Measurements from ENCODE around the gene MYH11.
"Not testable (repeated sequence)": the region's sequence is repeated elsewhere in the genome, so short reads cannot be mapped to it uniquely, and the experiment has no call there.

The MYH11 gene

DNA sequence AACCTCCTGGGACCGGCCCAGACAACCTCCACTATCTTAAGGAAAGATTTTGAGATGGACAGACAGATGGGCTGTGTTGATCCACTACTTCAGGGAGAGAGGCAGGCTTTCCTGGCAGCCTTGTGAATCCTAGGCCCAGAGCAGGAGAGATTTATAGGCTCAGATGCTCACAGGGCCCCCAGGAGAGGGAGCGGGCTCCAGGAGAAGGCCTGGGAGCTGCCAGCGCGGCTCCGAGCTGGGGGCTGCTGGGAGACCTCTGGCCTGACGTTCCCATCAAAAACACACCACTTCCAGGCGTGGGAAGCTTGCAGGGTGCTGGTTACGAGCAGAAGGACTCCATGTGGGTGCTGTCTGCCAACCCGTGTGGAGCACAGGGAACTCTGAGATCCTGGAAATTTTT, 53.2 kb downstream of the MYH11 start:
- no peak for DNase-seq

DNA sequence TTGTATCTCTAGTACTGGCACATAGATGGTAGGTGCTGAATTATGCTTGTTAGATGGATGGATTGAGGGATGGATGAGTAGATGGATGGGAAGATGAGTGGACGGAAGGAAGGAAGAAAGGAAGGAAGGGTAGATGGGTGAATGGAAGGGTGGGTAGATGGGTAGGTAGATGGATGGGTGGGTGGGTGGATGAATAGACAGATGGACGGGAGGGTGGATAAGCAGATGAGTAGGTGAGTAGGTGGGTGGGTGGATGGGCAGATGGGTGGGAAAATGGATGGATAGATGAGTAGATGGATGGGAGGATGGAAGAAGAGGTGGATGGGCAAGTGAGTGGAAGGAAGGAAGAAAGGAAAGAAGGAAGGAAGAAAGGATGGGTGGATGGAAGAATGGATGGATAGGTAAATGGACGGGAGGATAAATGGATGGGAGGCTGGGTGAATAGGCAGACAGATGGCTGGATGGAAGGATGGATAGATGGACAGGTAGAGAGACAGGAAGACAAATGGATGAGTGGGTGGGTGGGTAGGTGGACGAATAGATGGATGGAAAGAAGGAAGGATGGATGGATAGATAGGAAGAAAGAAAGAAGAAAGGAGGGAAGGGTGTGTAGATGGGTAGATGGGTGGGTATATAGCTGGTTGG, 56.9 kb downstream of the MYH11 start:
- no peak for DNase-seq

DNA sequence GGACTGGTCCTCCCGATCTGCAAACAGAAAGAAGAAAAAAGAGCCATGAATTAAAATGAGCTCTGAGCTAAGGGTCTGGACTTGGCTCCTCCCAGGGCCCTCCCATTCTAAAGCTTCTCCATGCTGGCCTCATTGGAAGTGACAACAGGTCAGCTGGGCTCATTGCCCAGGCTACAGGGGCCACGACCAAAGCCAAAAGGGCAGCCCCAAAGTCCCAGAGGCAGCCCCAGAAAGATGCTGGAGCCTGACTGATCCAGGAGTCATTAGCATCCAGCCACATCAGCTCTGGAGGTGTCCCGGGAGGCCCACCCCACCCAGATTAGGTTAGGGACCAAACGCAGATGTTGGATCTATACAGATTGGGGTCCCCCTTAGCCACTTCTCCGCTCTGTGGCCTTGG, 58.2 kb downstream of the MYH11 start:
- DNase-seq, result no peak

DNA sequence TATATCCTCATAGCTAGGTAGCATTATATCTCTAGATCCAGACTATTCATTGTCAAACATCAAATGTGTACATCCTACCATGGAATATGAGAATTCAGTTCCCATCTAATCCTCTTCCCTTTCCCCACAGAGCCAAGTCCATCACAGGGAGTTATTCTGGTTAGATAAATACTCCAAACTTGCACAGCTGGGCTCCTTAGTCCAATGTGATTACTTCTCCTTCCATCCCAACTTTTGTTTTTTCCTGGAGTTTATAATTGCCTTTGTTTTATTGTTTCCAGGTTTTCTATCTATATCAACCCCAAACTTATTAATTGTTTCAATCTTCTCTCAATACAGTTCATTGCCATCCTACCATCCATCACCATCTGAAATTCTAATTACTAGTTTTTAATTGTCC, 59.9 kb downstream of the MYH11 start:
- DNase-seq, result no peak

DNA sequence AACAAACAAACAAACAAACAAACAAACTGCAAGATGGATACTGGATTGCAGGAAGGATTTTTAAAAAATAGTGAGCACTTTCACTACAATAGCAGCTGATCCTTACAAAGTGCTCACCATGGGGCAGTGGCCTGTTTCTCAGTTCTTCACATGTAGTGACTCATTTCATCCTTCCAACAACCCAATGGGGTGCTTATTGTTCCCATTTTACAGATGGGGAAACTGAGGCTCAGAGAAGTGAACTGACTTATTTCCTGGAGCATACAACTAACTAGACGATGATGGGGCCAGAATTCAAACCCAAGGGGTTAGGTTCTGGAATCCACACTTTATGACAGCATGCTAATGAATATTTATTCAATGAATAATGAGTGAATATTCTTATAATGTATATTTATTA, 61.2 kb downstream of the MYH11 start:
- DNase-seq, result no peak

DNA sequence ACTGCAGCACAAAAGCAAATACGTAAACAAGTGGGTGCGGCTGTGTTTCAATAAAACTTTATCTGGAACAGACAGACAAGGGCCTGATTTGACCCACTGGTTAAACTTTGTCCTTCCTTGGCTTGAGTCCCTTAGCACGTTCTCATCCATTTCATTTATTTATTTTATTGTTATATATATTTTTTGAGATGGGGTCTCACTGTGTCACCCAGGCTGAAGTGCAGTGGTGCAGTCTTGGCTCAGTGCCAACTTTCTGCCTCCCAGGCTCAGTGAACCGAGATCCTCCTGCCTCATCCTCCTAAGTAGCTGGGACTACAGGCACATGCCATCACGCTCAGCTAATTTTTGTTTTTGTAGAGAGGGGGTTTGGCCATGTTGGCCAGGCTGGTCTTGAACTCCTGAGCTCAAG, 64.3 kb downstream of the MYH11 start:
- DNase-seq, result no peak

DNA sequence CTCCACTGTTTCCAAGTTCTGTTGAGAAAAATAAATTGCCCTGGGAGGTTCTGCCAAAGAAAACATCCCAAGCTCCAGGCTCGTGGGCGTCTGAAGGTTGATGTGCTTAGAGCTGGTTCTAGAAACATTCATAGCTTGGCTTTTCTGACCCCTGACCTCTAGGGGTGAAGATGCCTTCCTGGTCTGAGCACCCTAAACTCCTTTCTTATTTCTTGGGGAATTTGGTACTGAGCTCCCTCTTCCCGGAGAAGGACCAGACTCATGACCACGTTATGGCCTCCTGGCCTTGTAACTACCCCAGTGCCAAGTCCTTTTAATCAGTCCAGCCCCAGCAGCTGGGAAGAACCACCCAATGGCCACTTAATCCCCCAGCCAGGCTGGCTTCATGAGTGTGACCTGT, 66.4 kb downstream of the MYH11 start:
- DNase-seq, result no peak

DNA sequence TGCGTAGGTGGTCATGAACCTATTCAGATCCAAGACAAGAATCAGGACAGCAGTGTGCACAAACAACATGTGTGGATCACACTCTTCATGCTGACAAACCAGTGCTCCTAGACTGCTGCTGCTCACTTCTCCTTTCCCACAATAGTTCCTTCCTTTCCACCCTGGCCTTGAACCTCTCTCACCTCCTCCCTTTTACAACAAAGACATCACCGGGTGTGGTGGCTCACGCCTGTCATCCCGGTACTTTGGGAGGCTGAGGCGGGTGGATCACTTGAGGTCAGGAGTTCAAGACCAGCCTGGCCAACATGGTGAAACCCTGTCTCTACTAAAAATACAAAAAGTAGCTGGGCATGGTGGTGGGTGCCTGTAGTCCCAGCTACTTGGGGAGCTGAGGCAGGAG, 67.0 kb downstream of the MYH11 start:
- not testable (repeated sequence) for DNase-seq

DNA sequence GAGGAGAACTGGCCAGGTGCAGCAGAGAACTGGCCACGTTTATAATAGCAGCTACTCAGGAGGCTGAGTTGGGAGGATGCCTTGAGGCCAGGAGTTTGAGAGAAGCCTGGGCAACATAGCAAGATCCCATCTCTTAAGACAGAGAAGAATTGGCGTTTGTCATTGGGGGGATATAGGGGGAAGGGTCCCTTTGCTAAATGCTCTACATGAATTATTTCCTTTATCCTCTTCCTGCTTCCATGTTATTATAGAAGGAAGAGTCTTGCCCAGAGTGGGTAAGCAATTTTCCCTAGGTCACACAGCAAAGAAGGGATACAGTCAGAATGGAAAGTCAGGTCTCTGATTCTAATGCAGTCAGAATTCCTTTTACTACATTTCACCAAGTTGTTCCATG, 68.0 kb downstream of the MYH11 start:
- DNase-seq, result no peak

DNA sequence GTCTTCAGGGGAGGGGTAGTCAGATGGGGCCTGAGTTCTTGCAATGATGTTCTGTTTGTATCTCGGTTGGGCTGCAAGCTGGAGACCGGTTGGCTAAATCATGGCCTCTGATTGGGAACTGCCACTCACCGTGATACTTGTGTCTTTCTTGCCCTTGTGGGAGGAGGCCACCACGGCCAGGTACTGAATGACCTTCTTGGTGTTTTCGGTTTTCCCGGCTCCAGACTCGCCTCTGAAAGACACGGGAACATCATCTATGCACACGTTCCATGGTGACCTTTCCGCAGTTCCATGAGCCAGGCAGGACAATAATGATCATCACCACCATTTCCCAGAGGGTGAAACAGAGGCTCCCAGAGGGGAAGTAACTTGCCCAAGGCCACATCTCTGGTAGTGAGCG, 70.3 kb downstream of the MYH11 start:
- DNase-seq, result no peak

DNA sequence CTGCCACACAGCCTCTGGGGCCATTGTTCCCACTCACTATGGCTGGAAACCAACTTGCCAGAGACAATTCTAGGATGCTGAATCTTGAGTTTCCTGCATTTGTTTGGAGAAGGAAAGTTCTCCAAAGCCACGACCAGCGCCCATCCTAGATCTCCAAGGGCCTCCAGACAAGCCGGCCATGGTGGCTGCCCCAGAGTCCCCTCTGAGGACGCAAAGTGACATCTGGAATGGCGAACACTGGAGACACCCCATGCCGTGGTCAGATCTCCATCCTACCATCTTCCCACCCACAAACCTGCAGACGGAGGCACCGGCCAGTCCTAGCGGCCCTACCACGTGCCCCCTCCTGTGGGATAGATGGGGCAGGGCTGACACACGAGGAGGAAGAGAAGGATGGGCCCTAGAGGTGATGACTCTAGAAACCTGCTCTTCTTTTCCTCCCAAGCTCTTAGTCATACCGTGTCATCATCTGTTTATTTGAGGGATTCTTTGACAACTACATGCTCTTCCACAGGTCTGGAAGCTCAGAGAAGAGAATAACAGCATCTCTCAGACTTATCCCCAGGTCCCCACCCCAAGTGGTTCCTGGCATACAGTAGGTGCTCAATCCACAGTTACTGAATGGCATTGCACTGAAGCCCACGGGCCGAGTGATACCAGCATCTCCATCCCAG, 71.3 kb downstream of the MYH11 start:
- DNase-seq, result no peak

DNA sequence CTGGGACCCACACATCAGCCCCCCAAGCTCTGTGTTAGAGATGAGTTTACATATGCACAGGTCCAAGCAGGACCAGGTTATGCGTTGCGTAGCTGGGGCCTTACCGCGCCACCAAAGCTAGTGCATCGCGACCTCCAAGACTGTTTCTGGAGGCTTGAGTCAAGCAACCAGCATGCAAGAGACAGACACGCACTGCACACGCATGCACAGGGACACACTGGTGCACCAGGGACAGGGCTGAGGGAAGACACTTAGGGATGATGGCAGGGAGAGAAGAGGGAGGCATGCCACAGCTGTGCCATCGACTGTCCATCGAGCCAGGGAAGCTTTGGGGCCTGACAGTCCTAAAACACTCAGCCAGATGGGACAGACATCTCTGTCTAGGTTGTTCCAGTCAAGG, 72.8 kb downstream of the MYH11 start:
- DNase-seq, result no peak

DNA sequence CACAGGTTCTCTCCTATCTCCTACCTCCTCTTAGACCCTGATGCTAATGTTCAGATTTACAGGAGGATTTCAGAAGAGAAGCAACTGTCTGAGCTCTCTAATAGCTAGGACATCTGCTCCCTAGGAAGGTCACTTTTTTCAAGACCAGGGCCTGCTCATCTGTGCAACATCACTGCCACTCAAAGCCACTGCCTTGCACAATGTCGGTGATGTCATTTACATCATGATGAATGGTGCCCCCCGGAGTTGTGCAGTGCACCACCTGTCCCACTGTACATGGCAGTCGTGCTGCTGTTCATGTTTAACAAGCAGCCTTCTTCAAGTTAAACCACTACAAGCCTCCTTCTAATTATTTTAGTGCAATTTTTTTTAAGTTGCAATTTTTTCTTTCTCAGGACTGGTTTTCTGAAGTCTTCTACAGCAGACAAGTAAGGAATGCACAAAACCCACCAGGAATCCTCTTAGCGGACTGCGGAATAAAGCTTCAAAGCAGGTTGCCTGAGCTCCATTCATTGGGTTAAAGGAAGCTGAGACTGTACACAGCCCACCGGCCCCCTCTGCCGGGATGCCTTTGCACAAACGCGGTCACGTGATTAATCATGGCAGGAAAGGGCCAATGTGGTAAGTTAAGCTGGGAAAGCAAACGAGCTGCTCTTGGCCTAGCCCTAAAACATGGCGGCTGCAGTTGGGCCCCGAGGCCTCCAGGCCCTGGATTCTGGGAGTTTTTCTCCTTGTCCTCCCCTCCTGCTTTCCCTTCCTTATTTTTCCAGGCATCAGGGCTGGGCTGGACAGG, 74.1 kb downstream of the MYH11 start:
- no peak for DNase-seq

DNA sequence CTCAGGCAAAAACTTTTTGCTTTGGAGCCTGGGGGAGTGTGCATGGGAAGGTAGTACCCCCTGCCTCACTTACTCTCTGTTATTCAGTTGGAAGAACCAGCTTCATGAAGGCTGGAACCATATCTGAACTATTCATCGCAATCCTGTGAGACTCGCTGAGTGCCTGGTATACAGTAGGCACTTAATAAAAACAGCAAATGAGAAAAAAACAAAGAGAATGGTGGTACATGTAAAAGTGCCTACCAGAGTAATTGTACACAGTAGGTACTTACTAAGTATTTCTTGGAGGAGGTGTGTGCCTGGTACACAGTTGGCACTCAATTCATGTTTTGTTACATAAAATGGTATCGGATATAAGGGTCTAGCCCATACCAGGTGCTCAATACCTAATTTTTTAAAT, 75.2 kb downstream of the MYH11 start:
- no peak for DNase-seq

DNA sequence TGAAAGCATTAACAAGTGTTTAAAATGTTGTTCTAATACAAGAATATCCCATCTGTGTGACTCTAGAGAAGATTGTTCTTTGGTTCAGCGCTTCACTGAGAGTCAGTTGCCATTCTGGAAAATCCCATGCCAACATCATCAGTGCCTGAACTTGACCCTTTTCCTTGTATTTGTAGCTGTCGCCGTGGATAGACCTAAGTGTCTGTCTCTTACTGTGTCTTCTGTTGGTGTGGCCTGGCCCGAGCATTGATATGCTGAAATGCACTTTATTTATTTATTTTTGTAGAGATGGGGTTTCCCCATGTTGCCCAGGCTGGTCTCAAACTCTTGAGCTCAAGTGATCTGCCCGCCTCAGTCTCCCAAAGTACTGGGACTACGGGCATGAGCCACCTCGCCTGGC, 76.0 kb downstream of the MYH11 start:
- DNase-seq, result no peak

DNA sequence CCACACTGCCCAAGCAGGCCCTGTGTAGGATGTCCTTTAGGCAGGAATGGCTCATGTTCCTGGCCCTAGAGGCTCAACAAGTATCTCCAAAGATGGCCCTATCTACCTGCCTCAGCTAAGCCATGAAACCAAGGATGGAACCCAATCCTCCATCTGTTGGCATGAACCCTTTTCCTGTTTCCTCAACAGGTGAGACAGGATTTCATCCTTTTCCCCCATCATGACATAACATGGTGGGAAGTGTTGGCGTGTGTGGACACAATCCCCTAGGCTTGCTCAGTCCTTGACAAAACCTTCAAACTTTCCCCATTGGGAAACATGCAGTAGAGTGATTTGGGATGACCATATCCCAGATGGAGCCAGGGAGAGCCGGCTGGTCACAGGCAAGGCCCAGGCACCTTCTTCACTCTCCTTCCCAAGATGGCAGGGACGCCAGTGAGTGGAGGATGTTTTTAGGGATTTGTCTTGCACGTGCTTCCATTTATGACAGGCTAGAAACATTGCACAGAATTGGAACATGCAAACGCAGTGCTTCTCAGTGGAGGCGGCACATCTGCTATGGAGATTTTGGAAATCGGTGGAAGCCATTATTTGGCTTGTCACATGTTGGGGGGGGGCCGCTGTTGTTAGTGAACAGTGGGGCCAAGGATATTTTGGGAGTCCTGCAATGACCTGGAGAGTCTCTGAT, 77.0 kb downstream of the MYH11 start:
- no peak for DNase-seq

DNA sequence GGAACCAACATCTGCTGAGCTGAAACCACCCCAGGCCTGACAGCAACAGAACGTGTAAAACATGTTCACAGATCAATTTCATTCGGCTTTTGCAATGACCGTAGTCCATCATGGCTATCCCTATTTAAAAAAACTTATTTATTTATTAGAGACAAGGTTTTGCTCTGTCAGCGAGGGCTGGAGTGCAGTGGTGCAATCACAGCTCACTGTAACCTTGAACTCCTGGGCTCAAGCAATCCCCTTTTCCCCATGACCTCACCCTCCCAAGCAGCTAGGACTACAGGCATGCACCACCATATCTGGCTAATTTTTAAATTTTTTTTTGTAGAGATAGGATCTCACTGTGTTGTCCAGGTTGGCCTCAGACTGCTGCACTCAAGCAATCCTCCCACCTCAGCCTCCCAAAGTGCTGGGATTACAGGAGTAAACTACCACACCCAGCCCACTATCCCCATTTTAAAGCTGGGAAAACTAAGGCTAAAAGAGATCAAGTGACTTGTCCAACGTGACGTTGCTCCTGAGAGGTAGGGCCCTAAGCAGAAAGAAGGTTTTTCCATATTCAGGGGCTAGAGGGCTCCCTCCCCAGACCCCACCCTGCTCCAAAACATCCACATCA, 77.7 kb downstream of the MYH11 start:
- no peak for DNase-seq

DNA sequence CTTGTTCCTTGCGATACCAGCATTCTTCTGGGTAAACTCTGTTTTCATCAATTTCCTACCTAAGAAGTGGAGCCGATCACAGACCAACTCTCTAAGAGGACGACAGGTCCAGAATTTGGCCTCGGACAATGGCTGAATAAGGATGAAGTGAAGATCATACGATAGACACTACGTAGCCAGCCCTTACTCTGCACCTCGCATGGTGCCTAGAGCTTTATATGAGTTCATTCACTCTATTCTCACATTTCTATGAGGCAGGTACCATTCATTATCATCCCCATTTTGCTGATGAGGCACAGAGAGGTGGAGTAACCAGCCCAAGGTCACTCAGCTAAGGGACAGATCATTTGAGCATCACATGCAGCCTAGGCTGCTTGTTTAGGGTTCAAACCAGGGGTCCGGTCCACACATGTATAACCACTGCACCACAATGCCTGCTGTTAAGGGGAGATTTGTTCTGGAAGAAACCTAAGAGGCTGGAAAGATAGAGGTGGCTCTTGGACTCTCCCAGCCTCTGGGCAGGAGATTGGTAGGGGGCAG, 78.6 kb downstream of the MYH11 start:
- DNase-seq, result no peak

DNA sequence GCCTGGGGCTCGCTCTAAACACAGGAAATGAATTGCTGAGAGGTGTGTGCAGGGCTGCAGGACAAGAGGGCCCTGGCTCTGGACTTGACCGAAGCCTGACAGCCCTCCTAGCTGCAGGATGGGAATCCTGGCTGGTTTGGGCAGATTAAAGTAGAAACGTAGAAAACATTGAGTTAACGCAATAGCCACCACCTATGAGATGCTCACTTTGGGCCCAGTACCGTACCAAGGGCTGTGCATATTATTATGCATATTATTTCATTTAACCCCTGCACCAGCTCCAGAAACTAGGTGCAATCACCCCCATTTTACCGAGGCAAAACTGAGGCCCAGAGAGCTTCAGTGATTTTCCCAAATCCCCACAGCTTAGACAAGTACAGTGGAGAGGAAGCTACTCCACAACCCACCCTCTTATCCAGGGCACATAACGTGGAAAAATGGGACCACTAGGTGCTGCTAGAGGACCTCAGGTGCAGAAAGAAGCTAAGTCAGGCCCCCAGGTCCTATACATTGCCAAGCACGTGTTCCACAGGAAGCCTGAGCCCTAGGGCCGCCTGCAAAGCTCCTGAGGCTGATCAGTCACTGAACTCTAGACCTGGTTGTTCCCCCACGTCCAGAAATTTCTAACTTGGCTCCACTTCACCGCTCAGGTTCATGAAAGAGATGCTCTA, 79.2 kb downstream of the MYH11 start:
- peak; percentile 11 for DNase-seq

DNA sequence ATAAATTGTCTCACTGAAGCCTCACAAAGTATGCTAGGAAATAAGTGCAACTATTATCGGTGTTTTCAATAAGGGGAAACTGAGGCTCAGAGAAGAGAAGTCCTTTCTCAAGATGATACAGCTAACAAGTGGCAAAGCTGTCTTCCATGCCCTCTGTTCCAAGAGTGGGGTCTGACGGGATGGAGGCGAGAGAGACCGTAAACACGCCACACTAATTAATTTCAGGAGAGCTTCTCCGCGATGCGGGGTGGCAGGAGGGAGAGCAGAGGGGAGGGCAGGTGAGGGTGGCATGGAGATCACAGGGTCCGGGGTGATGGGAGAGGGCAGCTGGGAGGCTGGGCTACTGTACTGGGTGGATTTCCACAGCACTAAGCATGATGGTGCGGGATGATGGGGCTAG, 80.3 kb downstream of the MYH11 start:
- DNase-seq, result no peak

DNA sequence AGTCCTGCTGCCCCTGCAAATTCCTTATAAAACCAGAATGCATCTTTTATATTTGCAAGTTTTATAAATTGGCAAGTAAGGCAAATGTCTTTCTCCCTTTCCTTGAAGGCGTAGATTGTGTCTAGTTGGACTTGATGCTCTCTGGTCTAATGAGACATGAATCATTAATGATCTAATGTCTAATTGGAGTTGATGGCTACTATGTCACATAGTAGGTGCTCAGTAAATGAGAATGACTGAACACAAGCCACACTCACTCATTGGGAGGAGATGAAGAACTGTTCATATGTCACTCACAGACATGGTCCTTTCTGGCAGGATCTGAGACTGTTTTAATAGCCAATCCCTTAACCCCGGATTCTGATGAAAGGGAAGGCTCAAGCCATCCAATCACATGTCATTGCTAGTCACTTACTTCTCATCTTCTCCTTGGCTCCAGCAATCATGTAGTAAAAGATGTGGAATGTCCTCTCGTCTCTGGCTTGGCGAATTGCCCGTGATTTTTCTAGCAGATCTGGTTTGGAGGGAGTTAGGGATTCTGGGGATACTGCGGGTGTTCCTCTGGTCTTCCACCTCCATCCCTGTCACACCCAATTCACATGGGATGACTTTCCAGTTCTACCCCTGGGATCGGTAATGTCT, 81.0 kb downstream of the MYH11 start:
- DNase-seq, result no peak

DNA sequence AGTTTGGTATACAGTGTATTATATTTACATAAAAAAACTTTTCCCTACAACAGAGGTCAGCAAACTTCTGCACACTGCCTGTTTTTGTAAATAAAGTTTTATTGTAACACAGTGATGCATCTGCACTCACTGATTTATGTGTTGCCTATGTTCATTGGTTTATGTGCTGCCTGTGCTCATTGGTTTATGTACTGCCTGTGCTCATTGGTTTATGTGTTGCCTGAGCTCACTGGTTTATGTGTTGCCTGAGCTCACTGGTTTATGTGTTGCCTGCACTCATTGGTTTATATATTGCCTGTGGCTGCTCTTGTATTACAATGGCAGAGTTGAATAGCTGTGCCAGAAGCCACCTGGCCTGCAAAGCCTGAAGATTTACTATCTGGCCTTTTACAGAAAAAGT, 81.6 kb downstream of the MYH11 start:
- no peak for DNase-seq

All from NCI-H2227 treated with DMSO at 0.1 percent for 48 hours (cell line).